Suprapubic skin (tissue), 3 donors: ENCODE measurements around the gene CYB5A.

Experiments used
- CTCF ChIP-seq, 2 donors: fragments of 200-600 bp in 1 of 2; fragments of 450-650 bp in 1 of 2; sonication (generic) in 1 of 2; IDR thresholded peaks; one replicate each; pipeline ENCODE4 v1.5.1; 2016 to 2019; ENCODE audit warnings: antibody characterized with exemption in 2 of 2, mild to moderate bottlenecking in 1 of 2, moderate library complexity in 1 of 2
- EP300 ChIP-seq: sonication (generic); formaldehyde crosslinking; IDR thresholded peaks from one replicate; pipeline ENCODE4 v1.6.1; 2017; ENCODE audit warnings: antibody characterized with exemption
- POLR2A ChIP-seq, 2 donors: fragments of 450-650 bp; IDR thresholded peaks; one replicate each; pipeline ENCODE4 v1.6.1; 2017; ENCODE audit warnings: antibody characterized with exemption in 2 of 2, mild to moderate bottlenecking in 2 of 2, moderate library complexity in 2 of 2

GRCh38 chr18:74268175-74268574, 23.6 kb downstream of the CYB5A start:
- TF ChIP-seq CTCF (IDR thresholded peaks at IDR 0.05) (no peak), POLR2A (IDR thresholded peaks at IDR 0.05) (no peak), EP300 (no peak)
